Fibroblast of the aortic adventitia (primary cell): Measurements from ENCODE around the gene DPM1. TPM values are rescaled to one million over a fixed set of nuclear protein-coding genes. Genes with fewer than 3 reads are reported as not detected.

Source experiments
- DNase-seq: peaks from one replicate; pipeline ENCODE4 v3.0.0-alpha.2; 2010; ENCODE audit warnings: low read depth
- H3K4me3 ChIP-seq: 2 replicates; pipeline ENCODE4 v1.5.1; 2011; ENCODE audit warnings: low read depth, mild to moderate bottlenecking, control low read depth, low read length, moderate library complexity
- total RNA-seq: library from RNA; depleted of rRNA; stranded (reverse); fragments of >200 nt; gene quantifications from 2 replicates; pipeline ENCODE4 v1.2.3, GENCODE V29; 2012; ENCODE audit warnings: low replicate concordance
- TF ChIP-seq, protein P1 (sequence below): IDR thresholded peaks from 2 replicates; pipeline ENCODE4 v1.5.1; 2011; ENCODE audit warnings: mild to moderate bottlenecking, low read length, control low read depth, inconsistent platforms; ENCODE audit not compliant: insufficient read depth

The DPM1 gene
- total RNA-seq, 1 donor, result 70.8 TPM

DNA sequence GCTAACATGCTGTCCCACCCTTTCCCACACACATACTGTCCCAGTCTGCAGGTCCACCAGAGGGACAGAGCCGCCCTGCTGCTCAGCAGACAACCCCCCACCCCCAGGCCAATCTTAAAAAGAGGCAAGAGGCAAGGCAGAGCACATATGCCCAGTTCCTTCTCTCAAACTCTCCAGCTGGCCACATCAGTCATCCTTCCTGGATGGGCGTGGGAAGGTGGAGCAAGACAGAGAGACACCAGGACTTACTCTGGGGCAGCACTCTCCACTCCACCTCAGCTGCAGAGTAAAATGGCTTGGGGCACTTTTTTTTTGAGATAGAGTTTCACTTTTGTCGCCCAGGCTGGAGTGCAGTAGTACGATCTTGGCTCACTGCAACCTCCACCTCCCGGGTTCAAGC is 11.1 kb upstream of the DPM1 start:
- TF ChIP-seq, protein P1, sequence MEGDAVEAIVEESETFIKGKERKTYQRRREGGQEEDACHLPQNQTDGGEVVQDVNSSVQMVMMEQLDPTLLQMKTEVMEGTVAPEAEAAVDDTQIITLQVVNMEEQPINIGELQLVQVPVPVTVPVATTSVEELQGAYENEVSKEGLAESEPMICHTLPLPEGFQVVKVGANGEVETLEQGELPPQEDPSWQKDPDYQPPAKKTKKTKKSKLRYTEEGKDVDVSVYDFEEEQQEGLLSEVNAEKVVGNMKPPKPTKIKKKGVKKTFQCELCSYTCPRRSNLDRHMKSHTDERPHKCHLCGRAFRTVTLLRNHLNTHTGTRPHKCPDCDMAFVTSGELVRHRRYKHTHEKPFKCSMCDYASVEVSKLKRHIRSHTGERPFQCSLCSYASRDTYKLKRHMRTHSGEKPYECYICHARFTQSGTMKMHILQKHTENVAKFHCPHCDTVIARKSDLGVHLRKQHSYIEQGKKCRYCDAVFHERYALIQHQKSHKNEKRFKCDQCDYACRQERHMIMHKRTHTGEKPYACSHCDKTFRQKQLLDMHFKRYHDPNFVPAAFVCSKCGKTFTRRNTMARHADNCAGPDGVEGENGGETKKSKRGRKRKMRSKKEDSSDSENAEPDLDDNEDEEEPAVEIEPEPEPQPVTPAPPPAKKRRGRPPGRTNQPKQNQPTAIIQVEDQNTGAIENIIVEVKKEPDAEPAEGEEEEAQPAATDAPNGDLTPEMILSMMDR, result no peak
- no peak for DNase-seq
- no peak overlapping the region for H3K4me3 ChIP-seq

DNA sequence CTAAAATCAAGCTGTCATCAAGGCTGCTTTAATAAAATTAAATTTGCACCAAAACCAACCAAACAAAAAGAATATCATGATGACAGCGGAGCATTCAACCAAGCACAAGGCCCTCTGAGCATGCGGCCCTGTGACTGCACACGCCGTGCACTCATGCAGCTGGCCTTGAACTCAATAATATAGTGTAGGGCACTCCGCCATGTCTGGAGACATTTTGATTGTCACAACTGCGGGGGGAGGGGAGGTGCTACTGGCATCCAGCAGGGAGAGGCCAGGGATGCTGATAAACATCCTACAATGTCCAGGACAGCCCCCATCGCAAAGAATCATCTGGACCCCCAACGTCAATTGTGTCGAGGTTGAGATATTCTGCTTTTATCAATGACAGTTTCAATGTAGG is 10.0 kb upstream of the DPM1 start:
- TF ChIP-seq, protein P1, result no peak
- H3K4me3 ChIP-seq, result no peak overlapping the region
- no peak for DNase-seq

DNA sequence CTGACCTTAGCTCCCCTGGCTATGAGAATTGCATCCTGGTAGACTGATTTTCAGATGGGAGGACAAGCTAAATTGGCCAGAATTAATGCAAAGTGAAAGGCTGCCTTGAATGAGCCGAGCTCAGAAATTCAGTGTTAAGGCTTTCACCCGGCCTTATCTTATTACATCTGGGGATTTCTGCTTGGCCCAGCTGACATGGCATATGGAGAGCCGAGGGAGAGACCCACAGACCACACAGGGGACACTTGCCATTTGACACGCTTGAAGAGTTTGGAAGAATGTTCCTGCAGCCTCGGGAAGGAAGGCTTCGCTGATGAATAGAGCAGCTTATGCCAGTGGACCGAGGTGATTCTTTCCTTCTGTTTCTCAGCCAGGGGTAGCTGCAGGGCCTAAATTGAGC is 9.3 kb upstream of the DPM1 start:
- no peak for DNase-seq
- no peak overlapping the region for H3K4me3 ChIP-seq
- TF ChIP-seq, protein P1, result no peak

DNA sequence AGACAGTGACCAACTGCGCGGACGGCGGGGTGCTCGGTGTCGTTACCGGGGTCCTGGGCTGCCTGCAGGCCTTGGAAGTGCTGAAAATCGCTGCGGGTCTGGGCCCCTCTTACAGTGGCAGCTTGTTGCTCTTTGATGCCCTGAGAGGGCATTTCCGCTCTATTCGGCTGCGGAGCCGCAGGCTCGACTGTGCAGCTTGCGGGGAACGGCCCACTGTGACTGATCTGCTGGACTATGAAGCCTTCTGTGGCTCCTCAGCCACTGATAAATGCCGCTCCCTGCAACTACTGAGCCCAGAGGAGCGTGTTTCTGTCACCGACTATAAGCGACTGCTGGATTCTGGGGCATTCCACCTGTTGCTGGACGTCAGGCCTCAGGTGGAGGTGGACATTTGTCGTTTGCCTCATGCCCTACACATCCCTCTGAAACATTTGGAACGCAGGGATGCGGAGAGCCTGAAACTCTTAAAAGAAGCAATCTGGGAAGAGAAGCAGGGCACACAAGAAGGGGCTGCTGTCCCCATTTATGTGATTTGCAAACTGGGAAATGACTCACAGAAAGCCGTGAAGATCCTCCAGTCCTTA is 1.3 kb upstream of the DPM1 start:
- no peak for DNase-seq
- peak overlapping the region; percentile 99 for H3K4me3 ChIP-seq
- TF ChIP-seq, protein P1, result no peak

DNA sequence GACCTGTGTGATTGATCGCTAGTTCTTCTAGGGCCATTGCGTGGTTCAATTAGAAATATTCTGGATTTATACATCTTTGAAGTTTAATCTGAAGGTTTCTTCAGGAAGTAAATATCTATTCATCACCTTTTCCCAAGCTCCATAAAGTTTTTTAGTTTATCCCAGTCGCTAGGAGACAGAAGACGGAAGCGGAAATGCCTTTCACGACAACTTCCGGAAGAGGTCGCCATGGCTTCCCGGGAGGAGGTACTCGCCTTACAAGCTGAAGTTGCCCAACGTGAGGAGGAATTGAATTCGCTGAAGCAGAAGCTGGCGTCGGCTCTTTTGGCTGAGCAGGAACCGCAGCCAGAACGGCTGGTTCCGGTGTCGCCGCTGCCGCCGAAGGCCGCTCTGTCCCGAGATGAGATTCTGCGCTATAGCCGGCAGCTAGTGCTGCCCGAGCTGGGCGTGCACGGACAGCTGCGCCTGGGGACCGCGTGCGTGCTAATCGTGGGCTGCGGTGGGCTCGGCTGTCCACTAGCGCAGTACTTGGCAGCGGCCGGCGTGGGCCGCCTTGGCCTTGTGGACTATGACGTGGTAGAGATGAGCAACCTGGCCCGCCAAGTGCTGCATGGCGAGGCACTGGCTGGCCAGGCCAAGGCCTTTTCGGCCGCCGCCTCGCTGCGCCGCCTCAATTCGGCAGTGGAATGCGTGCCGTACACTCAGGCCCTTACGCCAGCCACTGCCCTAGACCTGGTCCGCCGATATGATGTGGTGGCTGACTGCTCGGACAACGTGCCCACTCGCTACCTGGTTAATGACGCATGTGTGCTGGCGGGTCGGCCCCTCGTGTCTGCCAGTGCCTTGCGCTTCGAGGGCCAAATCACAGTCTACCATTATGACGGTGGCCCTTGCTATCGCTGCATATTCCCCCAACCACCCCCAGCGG is 547 bp upstream of the DPM1 start, which contains the start of gene MOCS3:
MOCS3 (plus strand) TSS at position 204 of the 928 bp plus-strand sequence; CDS start at position 229, 25 bp downstream.
- H3K4me3 ChIP-seq, result peak within 1 kb of the TSS; percentile 99
- peak; percentile 96 for DNase-seq

DNA sequence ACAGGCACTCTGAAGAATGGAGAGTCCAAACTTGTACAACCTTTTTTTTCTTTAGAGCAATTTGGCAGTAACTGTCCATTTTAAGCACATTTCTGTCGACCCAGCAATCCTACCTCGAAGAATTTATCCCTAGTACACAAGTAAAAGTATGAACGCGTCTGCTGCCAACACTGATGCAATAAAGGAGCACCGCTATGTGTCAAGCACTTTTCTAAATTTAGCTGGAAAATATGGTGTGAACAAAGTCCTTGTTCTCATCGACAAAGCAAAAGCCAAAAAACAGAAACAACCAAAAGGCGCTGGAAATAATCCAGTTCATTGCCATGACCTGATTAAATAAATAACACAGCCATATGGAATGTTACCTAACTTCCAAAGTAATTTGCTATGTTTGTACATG is 1.1 kb downstream of the DPM1 start:
- peak; percentile 52 for DNase-seq
- TF ChIP-seq, protein P1, result no peak
- peak overlapping the region; percentile 99 for H3K4me3 ChIP-seq

More for the DNA sequence above, 547 bp upstream of the DPM1 start, which contains the start of gene MOCS3:
- TF ChIP-seq, protein P1, result no peak
